ENCODE measurements around the gene KCNH1.

DNA sequence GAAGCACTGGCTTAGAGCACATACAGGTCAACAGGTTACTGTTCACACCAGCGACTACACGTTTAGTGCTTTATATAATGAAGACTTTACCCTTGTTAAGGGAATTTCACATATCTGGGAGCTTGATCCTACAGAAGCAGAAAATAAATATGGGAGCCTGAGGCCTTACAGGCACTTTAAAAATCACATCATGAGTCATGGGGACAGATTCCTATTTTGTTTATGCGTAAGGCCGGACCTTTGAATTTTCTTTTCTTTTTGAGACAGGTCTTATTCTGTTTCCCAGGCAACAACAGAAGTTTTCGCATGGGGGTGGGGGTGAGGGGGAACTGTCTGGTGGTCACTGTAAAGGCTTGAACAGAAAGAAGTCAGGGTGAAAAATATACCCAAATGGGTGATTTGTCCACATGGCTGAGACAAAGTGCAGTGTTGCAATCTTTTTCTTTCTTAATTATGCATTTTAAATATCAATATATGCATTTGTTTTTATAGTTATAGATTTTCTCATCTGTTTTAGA, 276.7 kb downstream of the KCNH1 start:
- TF ChIP-seq CTCF (IDR thresholded peaks at IDR 0.05; ENCODE audit: low read depth, low read length) (no peak), POLR2A (IDR thresholded peaks at IDR 0.05; ENCODE audit: extremely low read depth, insufficient read length) (no peak), MYC (IDR thresholded peaks at IDR 0.05; ENCODE audit: low read depth, low read length) (no peak)
- TF ChIP-seq, protein P1, sequence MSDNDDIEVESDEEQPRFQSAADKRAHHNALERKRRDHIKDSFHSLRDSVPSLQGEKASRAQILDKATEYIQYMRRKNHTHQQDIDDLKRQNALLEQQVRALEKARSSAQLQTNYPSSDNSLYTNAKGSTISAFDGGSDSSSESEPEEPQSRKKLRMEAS (IDR thresholded peaks at IDR 0.05; ENCODE audit: low read depth, low read length): no peak
